Anterior cingulate cortex (tissue), 58 donors: ENCODE results near the gene TIMP1.

Source experiments
- DNase-seq, 58 donors: peaks; one replicate each; lab custom pipeline; 2025; lab: John Stamatoyannopoulos, UW

The TIMP1 gene

DNA sequence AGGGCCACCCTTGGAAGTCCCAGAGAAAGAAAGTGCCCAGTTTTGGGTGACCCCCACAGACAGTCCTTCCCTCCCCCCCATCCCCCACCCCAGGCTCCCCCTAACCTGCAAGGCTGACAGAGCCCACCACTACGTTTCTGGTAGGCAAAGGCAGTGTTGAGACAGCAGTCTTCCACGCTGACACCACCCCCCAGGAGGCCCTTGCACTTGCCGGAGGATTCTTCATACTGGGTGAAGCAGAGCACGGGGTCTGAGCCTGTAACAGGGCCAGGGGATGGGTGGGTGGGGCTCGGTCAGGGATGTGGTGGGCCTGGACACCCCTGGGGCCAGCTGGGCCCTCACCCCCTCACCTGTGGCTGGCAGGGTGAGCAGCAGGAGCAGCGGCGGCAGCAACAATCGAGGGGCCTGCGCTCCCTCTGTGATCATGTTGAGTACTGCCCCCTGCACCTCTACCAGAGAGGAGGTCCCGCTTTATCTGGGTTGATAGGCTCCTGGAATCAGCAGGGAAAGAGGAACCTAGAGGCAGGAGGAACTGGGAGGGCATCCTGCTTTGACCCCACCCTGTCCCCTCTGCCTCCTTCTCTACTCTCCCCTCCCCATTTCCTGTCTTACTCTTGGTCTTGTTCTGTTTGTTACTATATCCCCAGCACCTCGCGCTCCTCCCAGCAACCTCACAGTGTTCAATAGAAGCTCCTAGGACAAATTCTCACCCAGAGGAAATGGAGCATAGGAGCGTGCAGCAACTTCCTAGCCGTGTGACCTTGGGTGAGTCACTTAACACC, 47.4 kb downstream of the TIMP1 start, which contains the start of gene CFP:
TSS of gene CFP (minus strand) at position 512 of the 782 bp plus-strand sequence. CDS start at position 426, 86 bp downstream.
- DNase-seq: no peak

DNA sequence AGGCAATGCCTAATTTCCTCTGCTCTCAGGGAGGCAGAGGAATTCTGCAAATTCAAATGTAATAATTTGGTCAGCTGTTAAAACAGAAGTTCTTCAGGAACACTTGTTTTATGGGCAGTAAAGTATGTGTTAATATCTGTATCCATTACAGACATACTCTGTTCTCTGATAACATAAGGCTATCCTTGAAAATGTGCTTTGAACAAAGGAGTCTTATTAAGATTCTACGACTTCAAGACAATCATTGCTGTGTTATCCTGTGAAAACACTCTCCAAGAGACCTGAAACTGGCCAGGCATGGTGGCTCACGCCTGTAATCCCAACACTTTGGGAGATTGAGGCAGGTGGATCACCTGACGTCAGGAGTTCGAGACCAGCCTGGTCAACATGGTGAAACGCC, 49.4 kb downstream of the TIMP1 start:
- DNase-seq: no peak

GRCh38 chrX:47632666-47633065, 50.4 kb downstream of the TIMP1 start:
- DNase-seq: no peak

DNA sequence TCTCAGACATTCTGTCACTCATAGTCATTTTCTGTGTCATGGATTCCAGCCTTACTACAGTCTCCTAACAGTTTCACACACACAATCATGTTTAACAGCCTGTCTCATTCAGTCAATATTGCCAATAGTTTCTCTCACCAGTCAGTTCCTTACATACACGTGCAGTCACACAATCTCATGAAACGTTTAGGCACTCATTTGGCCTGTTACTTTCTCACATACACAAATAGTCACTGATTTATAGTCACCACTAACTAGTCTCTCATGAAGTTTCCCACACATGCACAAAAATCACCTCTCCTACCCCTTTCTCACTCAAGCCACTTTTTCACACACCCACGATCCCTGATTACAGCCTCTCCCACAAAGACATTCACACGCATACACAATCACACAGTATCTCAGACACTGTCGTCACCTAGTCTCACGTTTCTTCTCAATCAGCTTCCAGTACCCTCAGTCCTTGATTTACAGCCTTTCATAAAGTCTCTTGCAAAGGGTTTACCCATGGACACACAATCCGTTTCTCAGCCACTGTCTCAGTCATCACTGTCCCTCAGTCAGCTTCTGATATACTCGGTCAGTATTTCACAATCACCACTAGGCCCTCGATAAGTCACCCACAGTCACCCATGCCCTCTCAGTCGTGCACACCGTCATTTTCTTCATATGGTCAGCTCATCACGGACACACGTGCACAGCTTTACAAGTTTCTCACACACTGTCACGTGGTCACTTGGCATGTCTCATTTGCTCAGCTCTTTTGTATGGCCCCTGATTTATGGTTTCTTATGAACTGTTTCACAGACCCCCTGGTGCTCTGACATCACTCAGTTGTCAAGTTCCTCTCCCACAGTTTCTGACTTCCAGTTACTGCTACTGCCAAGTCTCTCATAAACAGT, 51.7 kb downstream of the TIMP1 start:
- DNase-seq: no peak

GRCh38 chrX:47634871-47635575, 52.8 kb downstream of the TIMP1 start:
- DNase-seq: no peak
